Activated CD8-positive, alpha-beta memory T cell treated with anti-CD3 and anti-CD28 coated beads for 48 hours (primary cell): ENCODE measurements around the gene SPOUT1.
A peak's percentile ranks its signal among the peaks of the same experiment; 100 is the strongest.
"Not testable (repeated sequence)": the region's sequence is repeated elsewhere in the genome, so short reads cannot be mapped to it uniquely, and the experiment has no call there.

Experiments
- DNase-seq, 3 experiments: peaks; one replicate each; pipeline ENCODE4 v3.0.0-alpha.2; 2020; ENCODE audit warnings: low read depth in 2 of 3, low spot score in 2 of 3

SPOUT1 gene, protein sequence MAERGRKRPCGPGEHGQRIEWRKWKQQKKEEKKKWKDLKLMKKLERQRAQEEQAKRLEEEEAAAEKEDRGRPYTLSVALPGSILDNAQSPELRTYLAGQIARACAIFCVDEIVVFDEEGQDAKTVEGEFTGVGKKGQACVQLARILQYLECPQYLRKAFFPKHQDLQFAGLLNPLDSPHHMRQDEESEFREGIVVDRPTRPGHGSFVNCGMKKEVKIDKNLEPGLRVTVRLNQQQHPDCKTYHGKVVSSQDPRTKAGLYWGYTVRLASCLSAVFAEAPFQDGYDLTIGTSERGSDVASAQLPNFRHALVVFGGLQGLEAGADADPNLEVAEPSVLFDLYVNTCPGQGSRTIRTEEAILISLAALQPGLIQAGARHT

DNA sequence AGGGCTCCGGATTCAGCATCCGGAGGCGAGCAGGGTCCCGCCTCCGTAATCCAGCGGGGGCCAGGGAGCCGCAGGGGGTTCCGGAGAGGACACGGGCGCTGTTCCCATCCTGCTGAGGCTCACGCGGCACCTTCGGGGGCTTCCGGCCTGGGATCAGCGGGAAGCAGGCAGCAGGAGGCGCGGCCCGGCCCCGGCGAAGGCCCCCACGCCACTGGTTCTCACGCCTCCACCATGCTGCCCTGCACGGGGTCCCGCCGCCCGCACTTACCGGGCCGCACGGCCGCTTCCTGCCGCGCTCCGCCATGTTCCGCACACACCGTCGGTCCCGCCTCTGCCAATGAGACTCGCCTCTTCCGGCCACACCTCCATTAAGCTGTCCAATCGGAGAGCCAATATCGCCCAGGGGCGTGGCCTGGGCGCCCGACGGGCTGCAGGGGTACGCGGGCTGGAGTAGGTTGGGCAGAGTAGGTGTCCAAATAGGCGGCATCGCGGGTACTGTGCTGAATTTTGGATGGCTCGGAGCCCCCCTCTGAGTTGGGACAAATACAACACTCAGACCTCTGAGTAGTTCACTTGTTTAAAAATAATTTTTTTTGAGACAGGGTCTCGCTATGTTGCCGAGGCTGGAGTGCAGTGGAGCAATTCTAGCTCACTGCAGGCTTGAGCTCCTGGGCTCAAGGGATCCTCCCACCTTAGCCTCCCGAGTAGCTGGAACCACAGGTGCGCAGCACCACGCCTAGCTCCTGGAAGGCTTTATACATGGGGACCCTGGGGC, at the start of gene SPOUT1:
Gene SPOUT1 (minus strand): TSS at position 318 of the 775 bp plus-strand sequence. CDS start 14 bp downstream, at position 304.
- DNase-seq, result peak; percentile 85 to 90 (median 87)

DNA sequence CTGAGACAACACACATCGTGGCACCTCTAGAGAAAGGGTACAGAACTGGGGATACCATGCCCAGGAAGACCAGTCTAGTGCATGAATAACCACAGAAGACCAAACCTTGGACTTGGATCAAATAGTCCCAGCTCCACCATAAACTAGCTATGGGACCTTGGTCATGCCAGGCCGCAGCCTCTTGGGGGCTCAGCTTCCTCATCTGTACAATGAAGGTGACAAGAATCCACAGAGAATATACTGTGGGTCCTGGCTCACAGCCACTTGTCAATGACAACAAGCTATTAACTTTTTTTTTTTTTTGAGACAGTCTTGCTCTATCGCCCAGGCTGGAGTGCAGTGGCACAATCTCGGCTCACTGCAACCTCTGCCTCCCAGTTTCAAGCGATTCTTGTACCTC, 48.3 kb upstream of the SPOUT1 start:
- no peak for DNase-seq

DNA sequence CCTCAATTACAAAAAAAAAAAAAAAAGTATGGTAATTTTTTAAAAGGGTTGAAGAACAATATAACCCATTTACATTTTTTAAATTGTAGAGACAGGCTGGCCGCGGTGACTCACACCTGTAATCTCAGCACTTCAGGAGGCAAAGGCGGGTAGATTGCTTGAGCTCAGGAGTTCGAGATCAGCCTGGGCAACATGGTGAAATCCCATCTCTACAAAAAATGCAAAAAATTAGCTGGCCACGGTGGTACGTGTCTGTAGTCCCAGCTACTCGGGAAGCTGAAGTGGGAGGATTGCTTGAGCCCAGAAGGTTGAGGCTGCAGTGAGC, 41.3 kb upstream of the SPOUT1 start:
- DNase-seq, result not testable (repeated sequence)

DNA sequence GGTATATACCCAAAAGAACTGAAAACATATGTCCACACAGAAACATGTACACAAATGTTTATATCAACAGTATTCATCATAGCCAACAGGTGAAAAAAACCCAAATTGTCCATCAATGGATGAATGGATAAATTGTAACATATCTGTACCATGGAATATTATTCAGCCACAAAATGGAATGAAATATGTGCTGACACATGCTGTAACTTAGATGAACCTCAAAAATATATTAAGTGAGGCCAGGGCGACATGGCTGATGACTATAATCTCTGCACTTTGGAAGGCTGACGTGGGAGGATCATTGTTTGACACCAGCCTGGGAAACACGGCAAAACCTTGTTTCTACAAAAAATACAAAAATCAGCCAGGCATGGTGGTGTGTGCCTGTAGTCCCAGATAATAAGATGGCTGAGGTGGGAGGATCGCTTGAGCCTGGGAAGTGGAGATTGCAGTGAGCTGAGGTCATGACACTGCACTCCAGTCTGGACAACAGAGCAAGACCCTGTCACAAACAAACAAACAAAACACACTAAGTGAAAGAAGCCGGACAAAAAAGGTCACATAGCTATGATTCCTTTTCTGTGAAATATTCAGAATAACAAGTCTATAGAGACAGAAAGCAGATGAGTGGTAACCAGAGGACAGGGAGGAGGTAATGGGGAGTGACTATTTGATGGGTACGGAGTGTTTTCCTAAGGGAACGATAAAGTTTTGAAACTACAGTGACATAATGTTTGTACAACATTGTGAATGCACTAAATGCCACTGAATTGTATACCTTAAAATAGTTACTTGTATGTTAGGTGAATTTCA, 40.7 kb upstream of the SPOUT1 start:
- no peak for DNase-seq

DNA sequence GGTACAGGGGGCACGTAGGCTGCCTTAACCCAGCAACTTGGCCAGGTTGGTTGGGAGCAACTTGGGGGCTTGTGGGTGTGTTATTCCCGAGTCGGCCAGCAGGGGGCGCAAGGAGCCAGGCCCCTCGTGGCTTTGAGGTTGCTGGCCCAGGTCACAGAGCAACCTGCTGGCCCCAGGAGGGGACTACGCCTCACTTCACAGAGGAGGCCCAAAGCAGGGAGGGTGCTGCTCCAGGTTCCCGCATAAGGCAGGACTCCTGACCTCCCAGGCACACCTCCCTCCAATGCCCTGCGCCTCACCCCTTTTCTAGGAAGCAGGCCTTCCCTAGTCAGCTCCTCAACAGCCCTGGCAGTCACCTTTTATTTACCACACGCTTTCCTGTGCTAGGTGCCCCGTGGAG, 34.1 kb upstream of the SPOUT1 start:
- peak; percentile 62 to 98 (median 96) for DNase-seq

DNA sequence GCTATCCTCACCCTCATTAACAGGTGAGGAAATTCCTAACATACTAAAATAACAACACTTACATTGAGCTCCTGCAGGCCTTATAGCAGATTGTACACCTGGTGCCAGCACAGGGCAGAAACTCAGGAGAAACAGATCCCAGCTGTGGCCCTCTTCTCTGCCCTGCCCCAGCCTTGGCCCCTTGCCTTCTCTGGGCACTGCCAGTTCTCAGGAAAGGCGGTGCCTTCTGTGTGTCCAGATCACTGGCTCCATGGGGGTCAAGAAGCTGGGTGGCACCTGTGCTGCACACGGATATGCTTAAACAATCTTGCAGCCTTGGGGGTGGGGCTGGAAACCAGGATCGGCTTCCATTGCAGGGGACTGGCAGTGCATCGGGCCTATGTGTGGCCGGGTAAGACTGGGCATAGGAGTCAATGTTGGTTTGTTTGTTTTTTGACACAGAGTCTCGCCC, 32.8 kb upstream of the SPOUT1 start:
- no peak for DNase-seq

DNA sequence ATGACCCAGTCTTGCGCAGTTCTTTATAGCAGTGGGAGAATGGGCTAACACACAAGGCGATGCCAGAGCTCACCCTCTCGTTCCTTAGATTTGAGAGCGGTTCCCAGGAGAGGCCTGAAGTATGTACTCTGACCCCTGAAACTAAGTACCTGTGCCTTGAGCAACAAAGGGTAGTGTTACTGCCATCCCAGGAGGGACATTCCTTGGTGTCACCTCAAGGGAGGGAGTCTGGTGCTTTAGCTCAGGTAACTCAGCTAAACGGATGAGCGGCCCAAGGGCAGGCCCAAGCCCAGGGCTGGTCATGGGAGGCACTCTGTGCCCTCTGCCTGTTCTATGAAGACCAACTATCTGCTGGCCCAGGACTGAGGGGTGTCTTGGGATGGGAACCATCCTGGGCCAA, 31.9 kb upstream of the SPOUT1 start:
- no peak for DNase-seq

DNA sequence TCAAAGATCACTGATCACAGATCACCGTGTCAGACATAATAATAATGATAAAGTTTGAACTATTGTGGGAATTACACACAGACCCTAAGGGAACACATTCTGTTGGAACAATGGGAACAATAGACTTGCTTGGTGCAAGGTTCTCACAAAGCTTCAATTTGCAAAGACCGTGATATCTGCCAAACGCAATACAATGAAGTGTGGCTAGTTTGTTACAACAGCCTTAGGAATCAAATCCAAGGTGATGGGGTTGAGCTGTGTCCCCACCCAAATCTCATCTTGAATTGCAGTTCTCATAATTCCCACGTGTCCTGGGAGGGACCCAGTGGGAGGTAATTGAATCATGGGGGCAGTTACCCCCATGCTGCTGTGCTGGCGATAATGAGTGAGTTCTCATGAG, 31.3 kb upstream of the SPOUT1 start:
- no peak for DNase-seq

DNA sequence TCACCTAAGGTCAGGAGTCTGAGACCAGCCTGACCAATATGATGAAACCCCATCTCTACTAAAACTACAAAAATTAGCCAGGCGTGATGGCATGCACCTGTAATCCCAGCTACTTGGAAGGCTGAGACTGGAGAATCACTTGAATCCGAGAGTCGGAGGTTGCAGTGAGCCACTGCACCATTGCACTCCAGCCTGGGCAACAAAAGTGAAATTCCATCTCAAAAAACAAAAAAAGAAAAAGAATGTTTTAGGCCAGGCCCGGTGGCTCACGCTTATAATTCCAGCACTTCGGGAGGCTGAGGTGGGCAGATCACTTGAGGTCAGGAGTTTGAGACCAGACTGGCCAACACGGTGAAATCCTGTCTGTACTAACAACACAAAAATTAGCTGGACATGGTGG, 28.9 kb upstream of the SPOUT1 start:
- DNase-seq, result not testable (repeated sequence)

DNA sequence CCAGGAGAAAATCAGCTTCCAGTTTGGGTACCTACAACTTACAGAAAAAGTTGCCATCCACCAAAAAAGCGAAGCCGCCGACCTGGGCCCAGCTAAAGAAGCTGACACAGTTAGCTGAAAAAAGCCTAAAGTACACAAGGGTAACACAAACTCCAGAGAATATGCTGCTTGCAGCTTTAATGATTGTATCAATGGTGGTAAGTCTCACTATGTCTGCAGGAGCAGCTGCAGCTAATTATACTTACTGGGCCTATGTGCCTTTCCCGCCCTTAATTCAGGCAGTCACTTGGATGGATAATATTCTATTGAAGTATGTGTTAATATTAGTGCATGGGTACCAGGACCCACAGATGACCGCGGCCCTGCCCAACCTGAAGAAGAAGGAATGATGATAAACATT, 24.9 kb upstream of the SPOUT1 start:
- not testable (repeated sequence) for DNase-seq

DNA sequence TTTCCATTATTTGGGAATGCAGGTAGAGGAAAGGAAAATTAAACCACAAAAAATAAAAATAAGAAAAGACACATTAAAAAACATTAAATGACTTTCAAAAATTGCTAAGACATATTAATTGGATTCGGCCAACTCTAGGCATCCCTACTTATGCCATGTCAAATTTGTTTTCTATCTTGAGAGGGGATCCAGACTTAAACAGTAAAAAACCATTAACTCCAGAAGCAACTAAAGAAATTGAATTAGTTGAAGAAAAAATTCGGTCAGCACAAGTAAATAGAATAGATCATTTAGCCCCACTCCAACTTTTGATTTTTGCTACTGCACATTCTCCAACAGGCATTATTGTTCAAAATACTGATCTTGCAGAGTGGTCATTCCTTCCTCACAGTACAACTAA, 23.1 kb upstream of the SPOUT1 start:
- DNase-seq, result not testable (repeated sequence)

DNA sequence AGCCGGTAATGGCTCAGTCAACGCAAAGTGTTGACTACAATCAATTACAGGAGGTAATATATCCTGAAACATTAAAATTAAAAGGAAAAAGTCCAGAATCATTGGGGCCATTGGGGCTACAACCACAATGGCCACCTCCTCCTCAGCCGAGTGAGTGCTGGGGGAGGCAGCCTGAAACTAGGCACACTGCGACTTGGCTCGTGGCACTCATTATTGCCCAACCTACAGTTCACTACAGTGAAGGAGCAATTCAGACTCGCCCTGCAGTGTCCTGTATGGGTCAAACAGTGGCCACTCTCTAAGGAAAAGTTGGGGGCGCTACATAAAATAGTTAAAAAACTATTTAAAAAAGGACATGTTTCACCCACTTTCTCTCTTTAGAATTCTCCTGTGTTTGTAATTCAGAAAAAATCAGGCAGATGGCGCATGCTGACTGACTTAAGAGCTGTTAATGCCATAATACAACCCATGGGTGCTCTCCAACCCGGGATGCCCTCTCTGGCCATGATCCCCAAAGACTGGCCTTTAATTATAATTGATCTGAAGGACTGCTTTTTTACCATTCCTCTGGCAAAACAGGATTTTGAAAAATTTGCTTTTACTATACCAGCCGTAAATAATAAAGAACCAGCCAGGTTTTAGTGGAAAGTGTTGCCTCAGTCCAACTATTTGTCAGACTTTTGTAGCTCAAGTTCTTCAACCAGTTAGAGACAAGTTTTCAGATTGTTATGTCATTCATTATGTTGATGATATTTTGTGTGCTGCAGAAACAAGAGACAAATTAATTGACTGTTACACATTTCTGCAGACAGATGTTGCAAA, 22.4 kb upstream of the SPOUT1 start:
- not testable (repeated sequence) for DNase-seq

DNA sequence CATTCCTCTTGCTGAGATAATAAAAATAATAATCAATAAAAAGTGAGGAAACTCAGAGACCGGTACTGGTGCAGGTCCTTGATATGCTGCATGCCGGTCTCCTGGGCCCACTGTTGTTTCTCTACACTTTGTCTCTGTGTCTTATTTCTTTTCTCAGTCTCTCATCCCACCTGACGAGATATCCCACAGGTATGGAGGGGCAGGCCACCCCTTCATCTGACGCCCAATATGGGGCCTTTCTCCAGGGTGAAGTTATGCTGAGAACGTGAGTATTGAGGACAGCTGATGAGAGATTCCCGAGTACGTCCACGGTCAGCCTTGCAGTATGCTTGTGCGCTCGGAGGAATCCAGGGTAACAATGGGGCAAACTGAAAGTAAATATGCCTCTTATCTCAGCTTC, 21.4 kb upstream of the SPOUT1 start:
- DNase-seq, result not testable (repeated sequence)

DNA sequence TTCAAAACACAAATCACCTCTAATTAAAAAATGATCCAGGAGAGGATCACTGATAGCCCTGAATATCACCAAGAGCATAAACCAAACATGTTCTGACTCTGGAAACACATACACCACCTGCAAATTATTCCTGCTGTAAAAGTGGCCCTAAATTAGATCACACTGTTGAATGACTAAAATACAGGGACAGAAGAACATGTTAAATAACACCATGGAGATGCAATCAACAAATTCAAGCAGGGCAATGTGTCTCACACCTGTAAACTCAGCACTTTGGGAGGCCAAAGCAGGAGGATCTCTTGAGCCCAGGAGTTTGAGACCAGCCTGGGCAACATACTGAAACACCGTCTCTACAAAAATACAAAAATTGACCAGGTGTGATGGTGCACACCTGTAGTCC, 18.2 kb upstream of the SPOUT1 start:
- no peak for DNase-seq

DNA sequence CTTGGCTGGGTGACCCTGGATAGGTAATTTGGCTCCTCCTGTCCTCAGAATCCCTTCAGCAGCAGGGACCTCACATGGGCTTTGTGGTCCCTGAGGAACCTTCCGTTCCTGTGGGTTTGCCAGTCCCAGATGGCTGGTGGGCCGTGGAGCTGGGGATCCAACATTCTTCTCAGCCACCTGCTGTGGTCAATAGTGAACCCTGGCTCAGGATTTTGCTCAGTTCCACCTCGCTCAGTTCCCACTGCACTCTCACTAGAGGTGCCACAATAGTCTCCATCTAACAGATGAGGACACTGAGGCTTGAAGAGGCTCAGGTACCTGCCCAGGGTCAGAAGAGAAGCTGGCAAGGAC, 17.1 kb upstream of the SPOUT1 start:
- no peak for DNase-seq

DNA sequence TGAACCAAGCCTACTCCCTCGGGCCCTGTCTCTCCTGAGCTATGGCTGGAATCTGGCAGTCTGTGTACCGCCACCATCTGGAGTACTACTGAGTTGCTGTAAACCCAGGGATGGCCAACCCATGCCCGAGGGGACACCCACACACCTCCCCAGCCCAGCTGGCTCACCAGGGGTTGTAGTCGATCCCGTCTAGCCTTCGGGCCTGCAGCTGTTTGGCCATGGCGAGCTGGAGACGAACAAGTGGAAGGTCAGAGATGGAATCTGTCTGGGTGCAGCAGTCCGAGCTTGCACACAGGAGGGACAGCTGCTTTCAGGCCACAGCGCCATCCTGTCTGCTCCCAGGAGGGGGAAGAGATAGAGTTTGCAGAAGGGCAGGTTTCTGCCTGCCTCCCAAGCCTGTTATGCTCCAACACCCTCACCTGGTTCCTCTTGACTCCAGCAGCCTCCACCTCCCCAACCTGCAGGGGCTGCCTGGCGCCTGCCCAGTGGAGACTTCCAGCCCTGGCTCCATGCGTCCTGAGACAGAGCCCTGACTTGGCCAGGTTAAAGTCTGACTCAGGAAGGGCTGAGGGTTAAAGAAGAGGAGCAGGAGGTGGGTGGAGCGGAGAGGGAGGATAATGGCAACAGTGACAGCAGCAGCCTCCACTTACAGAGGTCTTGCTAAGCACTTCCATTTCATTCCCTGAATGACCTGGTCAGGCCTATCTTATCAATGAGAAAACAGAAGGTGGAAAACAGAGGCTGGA, 15.8 kb upstream of the SPOUT1 start:
- DNase-seq, result no peak

DNA sequence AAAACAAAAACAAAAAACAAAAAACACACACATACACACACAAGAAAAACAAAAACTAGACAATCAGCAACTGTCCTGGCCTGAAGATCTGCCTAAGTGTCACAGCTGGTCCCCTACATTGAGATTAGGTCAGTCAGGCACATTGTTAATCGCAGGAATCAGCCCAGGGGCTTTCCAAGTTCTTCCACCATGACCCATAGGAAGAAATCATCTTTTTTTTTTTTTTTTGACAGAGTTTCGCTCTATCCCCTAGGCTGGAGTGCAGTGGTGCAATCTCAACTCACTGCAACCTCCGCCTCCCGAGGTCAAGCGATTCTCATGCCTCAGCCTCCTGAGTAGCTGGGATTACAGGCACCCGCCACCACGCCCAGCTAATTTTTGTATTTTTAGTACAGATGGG, 13.6 kb upstream of the SPOUT1 start:
- not testable (repeated sequence) for DNase-seq

DNA sequence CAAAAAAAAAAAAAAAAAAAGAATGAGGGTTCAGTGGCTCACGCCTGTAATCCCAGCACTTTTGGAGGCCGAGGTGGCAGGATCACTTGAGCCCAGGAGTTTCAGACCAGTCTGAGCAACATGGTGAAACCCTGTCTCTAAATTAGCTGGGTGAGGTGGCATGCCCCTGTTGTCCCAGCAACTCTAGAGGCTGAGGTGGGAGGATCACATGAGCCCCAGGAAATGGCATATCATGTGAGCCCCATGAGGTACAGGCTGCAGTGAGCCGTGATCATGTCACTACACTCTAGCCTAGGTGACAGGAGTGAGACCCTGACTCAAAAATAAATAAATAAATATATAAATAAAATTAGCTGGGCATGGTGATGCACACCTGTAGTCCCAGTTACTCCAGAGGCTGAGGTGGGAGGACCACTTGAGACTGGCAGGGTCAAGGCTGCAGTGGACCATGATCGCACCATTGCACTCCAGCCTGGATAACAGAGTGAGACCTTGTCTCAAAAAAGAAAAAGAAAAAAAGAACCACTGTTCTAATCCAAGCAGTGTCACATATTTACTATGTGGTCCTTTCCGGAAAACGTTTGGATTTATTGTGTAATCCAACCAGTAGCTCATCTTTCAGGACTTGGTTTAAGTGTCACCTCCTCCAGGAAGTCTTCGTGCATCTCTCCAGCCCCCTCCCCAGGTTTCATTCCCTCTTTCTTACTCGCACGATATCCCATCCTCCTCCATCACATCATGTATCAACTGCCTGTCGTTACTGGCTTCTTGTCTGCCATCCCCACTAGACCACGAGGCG, 12.3 kb upstream of the SPOUT1 start:
- no peak for DNase-seq

DNA sequence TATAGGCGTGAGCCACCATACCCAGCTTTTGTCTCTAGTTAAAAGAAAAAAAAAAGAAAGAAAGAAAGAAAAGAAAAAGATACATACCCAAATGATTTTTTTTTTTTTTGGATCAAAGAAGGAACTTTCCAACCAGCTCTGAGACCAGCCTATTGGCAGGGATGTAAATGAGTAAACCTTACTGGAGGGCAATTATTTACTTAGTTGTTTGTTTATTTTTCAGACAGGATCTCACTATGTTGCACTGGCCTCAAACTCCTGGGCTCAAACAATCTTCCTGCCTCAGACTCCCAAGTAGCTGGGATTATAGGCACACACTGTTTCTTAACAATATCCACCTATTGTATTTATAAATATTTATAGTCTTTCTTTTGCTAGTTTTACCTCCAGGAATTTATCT, 10.9 kb upstream of the SPOUT1 start:
- DNase-seq, result no peak
